HG02763 (cell line): ENCODE measurements around the gene CENPT.

ENCODE experiments used
- ATAC-seq: cut with Tn5 transposase; IDR thresholded peaks from one replicate; pipeline ENCODE4 v1.9.1; 2021; ENCODE audit warnings: mild to moderate bottlenecking, moderate library complexity; ENCODE audit not compliant: unreplicated experiment

The CENPT gene

DNA sequence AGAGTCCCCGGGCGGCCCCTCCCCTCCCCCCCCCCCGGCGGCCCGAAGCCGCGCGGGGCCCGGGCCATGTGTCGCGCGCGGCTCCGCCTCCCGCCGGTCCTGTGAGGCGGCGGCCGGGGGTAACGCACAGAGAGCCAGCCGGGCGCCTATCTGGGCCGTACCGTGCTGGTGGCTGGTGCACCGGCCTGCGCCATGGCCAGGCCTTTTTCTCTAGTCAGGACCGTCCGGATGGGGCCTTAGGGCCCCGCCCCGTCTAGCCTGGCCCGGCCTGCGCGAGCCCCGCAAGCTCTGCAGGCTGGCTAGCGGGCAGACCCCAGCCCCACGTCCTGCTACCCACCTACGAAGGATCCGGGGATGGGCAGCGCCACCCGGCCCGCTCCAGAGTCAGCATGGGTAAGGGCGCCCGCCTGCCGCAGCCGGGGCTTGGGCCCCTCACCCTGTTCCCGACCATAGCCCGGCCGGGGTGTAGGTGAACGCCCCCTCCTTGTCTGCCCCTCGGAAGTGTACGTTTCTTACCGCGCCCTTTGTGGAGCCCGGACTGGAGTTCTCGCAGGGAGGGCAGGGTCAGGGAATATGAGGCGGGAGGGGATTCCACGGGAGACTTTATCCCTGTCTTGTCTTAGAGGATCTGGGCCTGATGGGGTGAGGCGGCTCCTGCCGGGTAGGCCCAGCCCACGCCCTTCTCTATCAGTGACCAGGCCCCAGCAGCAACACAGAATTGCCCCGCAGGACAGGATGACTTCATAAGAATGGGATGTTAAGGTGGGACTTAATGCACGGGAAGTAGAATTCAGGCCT, at the start of gene CENPT:
Gene CENPT (minus strand): TSS at position 630 of the 798 bp plus-strand sequence. CDS start 13,834 bp downstream, outside the sequence.
- ATAC-seq: peak; percentile 36

GRCh38 chr16:67897231-67897630, 49.7 kb upstream of the CENPT start:
- ATAC-seq: no peak

GRCh38 chr16:67893743-67894399, 46.4 kb upstream of the CENPT start:
- no peak for ATAC-seq

DNA sequence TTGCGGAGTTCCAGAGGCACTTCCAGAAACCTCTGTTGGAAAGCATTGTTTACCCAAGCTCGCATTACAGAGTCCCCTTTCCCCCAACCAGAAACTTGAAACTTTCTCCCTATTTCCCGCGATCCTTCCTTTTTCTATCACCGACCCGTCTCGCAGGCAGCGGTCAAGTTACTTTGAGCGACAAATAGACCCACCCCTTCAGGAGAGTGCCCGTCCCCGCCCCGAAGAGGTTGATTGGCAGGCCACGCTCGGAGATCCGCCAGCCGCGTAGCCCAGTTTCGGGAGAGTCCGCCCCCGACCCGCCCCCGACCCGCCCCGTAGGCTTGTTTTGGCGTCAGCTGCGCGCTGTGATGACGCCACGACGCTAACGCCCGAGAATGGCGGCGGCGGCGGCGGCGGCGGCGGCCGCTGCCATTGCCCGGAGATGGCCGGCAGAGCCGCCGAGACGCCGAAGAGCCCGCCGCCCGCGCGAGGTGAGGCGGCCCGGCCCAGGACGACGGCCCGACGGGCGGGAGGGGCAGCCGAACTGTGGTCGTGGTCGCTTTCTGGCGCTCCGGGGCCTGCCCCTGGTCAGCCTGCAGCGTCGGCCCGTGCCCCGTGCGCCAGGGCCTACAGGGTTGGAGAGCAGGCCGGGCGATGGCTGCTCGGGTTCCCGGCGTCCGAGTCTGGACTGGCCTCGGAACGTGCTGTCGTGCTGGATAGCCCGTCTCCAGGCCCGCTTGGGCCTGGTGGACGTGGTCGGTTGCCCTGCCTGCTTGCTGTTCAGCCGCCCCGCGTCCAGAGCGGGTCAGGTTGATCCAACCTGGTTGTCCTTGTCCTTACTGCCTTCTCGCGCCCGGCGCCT, 45.6 kb upstream of the CENPT start, which contains the start of gene PSKH1:
Gene PSKH1 (plus strand): TSS at position 356 of the 844 bp plus-strand sequence. CDS start 15,496 bp downstream, outside the sequence.
- peak; percentile 83 for ATAC-seq

GRCh38 chr16:67892375-67892774, 44.9 kb upstream of the CENPT start:
- ATAC-seq: no peak

DNA sequence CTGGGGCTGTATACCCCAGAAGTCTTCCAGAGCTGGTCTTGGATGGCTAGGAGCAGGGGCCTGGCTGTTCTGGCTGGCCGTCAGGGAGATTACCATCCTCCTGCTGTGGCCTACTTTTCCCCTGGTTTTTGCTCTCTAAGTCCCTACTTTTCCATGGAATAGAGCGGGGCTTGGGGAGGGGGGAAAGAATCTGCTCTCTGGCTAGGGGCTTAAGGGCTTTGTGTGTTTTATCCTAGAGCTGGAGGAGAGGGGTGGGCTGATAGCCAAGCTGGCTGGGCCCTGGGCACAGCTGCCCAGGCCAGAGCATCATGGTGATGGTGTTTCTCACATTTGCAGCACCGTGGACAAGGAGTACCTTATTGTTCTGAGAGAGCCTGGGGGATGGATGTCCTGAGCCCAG, 40.8 kb upstream of the CENPT start:
- no peak for ATAC-seq

DNA sequence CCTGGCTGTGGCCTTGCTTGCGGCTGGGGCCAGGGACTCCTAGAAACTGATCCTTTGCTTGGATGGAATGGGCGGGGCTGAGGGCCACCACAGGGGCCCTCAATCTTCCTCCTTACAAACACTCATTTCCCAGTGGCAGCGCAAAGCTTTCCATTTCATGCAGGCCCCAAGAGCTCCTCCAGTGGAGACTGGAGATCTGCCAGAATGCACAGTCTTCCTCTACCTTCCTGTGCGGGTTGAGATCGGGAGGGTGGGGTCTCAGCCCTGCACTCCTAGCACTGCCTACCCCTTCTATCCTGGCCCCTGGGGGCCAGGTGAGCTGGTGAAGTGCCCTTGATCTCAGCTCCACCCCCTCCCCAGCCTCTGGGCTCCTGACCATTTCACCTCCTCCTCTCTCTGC, 38.9 kb upstream of the CENPT start:
- ATAC-seq: no peak

DNA sequence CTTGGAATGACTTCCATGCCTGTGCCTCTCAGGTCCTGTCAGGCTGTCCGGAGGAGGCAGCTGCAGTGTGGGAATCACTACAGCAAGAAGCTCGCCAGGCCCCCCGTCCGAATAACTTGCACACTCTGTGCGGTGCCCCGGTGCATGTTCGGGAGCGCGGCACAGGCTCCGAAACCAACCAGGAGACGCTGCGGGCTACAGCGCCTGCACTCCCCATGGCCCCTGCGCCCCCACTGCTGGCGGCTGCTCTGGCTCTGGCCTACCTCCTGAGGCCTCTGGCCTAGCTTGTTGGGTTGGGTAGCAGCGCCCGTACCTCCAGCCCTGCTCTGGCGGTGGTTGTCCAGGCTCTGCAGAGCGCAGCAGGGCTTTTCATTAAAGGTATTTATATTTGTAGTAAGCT, 38.5 kb upstream of the CENPT start:
- ATAC-seq: no peak

DNA sequence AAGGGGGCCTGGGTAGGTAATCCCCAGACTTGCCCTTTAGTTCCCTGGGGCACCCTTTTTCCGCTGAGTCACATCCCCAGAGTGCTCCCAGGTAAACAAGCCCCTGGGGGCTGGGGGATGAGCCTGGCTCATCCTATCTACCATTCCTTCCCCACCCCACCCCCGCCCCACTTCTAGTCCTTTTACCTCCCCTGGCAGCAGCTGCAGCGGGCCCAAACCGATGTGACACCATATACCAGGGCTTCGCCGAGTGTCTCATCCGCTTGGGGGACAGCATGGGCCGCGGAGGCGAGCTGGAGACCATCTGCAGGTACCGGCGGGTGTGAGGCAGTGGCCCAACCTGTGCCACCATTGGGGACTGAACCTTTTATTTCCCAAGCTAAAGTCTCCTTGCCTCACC, 38.1 kb upstream of the CENPT start:
- no peak for ATAC-seq

DNA sequence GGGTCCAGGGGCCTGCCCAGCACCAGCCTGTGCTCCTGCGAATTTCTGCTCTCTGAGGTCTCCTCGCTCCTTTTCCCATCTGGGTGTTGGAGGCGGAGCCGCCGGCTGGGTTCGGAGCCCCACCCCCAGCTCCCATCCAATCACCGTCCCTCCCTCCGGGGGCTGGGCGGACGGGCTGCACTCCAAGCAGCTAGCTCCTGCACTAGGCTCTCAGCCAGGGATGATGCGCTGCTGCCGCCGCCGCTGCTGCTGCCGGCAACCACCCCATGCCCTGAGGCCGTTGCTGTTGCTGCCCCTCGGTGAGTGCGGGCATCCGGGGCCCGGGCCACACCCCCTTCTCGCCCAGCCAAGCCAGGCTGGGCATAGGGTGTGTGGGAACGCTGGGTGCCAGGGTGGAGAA, 37.2 kb upstream of the CENPT start, which contains the start of gene NRN1L:
Gene NRN1L (plus strand): TSS at position 202 of the 400 bp plus-strand sequence. CDS start 19 bp downstream, at position 221.
- no peak for ATAC-seq

DNA sequence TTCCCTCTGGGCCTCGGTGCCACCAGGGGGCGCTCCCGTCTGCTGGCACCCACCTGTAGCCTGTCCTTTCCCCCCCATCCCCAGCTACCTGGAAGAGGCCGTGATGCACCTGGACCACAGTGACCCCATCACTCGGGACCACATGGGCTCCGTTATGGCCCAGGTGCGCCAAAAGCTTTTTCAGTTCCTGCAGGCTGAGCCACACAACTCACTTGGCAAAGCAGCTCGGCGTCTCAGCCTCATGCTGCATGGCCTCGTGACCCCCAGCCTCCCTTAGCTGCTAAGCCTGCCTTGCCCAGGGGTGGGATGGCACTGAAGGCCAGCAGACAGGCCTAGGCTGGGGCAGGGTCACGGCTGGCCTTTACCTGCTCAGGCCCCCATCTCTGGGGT, 36.4 kb upstream of the CENPT start:
- ATAC-seq: no peak

DNA sequence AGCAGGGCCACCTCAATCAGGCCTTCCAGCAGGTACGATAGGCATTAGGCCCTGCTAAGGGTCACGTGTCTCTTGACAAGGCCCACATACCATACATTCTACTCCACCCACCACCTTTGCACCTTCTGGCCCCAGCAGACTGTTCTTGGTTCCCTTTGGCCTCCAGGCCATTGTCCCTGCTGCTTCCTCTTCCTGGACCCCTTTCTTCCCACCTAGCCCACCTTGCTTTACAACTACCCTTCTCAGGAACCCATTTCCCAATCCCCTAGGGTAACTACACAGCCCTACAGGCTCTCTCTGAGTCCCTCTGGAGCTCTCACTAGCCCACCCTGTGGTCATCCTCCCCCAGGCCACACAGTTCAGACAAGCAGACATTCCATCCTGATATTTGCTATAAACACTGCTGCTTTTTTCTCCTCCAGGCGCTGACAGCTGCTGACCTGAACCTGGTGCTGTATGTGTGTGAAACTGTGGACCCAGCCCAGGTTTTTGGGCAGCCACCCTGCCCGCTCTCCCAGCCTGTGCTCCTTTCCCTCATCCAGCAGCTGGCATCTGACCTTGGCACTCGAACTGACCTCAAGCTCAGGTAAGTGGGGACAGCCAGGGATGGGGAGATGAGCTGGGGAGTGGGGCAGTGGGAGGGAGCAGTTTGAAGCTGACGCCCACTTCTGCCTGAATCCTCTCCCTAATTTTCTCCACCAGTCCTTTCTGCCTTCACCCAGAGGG, 35.8 kb upstream of the CENPT start:
- ATAC-seq: no peak

DNA sequence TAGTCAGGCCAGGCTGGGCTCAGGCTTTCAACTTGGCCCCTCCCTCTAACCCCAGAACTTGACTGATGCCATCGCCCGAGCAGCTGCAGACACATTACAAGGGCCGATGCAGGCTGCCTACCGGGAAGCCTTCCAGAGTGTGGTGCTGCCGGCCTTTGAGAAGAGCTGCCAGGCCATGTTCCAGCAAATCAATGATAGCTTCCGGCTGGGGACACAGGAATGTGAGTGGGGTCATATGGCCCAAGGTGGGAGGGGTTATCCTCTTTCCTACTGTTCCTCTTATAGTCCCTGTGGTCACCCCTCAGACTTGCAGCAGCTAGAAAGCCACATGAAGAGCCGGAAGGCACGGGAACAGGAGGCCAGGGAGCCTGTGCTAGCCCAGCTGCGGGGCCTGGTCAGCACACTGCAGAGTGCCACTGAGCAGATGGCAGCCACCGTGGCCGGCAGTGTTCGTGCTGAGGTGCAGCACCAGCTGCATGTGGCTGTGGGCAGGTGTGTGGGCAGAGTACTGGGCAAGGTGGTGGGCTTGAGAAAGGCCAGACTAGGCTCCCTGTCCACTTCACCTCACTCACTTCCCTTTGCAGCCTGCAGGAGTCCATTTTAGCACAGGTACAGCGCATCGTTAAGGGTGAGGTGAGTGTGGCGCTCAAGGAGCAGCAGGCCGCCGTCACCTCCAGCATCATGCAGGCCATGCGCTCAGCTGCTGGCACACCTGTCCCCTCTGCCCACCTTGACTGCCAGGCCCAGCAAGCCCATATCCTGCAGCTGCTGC, 35.1 kb upstream of the CENPT start:
- no peak for ATAC-seq

- ATAC-seq: no peak
Measured at GRCh38 chr16:67881621-67882161, 34.2 kb upstream of the CENPT start.

DNA sequence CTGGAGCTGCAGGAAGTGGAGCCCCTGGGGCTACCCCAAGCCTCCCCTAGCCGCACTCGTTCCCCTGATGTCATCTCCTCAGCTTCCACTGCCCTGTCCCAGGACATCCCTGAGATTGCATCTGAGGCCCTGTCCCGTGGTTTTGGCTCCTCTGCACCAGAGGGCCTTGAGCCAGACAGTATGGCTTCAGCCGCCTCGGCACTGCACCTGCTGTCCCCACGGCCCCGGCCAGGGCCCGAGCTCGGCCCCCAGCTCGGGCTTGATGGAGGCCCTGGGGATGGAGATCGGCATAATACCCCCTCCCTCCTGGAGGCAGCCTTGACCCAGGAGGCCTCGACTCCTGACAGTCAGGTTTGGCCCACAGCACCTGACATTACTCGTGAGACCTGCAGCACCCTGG, 33.1 kb upstream of the CENPT start:
- no peak for ATAC-seq

GRCh38 chr16:67879936-67880335, 32.4 kb upstream of the CENPT start:
- no peak for ATAC-seq

- ATAC-seq: no peak
Measured at GRCh38 chr16:67879462-67879861, 32.0 kb upstream of the CENPT start.

DNA sequence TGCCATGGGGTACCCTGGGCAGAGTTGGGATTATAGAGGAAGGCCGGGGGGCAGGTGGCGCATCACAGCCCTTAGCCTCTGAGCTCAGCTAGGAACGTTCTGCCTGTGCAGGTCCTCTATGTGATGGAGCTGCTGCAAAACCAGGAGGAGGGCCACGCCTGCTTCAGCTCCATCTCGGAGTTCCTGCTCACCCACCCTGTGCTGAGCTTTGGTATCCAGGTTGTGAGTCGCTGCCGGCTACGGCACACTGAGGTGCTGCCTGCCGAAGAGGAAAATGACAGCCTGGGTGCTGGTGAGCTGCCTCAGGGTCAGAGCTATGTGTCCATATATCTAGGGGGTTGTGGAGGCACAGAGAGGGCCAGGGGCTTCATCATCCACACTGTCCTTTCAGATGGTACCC, 31.4 kb upstream of the CENPT start:
- ATAC-seq: no peak

- no peak for ATAC-seq
Measured at GRCh38 chr16:67878232-67878631, 30.7 kb upstream of the CENPT start.

GRCh38 chr16:67877064-67877463, 29.6 kb upstream of the CENPT start:
- no peak for ATAC-seq
